Measurements from ENCODE around the gene RNF223.

- no peak for TF ChIP-seq MYC (IDR thresholded peaks at IDR 0.05; ENCODE audit: low read depth, low read length)
- TF ChIP-seq CTCF (IDR thresholded peaks at IDR 0.05; ENCODE audit: low read depth, low read length): no peak
Observed at GRCh38 chr1:1101503-1101902, 27.4 kb upstream of the RNF223 start.

Data from NB4 (cell line).